H1 (cell line): Measurements from ENCODE around the gene THAP10. TPM values are rescaled to one million over a fixed set of nuclear protein-coding genes. Genes with fewer than 3 reads are reported as not detected.

Experiments used
- ATF2 ChIP-seq: IDR thresholded peaks from 2 replicates; pipeline ENCODE4 v1.6.1; 2012; ENCODE audit warnings: low read length, inconsistent platforms
- polyA plus RNA-seq, 7 experiments: library from polyadenylated mRNA; depleted of rRNA in 3 of 7; stranded (reverse) in 5 of 7; unstranded in 2 of 7; fragments of >200 nt in 5 of 7; fragments of 200-250 nt in 2 of 7; gene quantifications; 1 replicate in 5 of 7; 2 replicates in 1 of 7; 4 replicates in 1 of 7; pipeline versions ENCODE4 v1.2.1 to v1.2.3, GENCODE V29; 2011 to 2013; ENCODE audit warnings: missing spikeins in 2 of 7, mixed read lengths in 2 of 7
- total RNA-seq: library from RNA; stranded (reverse); fragmentation: NEBNext Ultra II Directional; extraction: Animal tissue kit (Norgen Biotek cat#: 25700); gene quantifications from 2 replicates; pipeline ENCODE4 v1.2.1, GENCODE V29; 2021

The THAP10 gene
- total and polyA plus RNA-seq, 2 of the 8 experiments (the other 6 are each of a cell fraction or from before 2014, with no cell fraction given): 2.8 to 4.5 TPM

- TF ChIP-seq ATF2: no peak
Measured at GRCh38 chr15:70882361-70882760, 9.9 kb downstream of the THAP10 start (continued).
